HG03064 (cell line): Measurements from ENCODE around the gene IL13.
A peak's percentile ranks its signal among the peaks of the same experiment; 100 is the strongest.

Experiments
- ATAC-seq: cut with Tn5 transposase; IDR thresholded peaks from one replicate; pipeline ENCODE4 v1.9.1; 2021; ENCODE audit warnings: low read depth; ENCODE audit not compliant: unreplicated experiment

The IL13 gene

GRCh38 chr5:132655821-132656773 lies 1.9 kb upstream of the IL13 start:
- ATAC-seq = no peak

DNA sequence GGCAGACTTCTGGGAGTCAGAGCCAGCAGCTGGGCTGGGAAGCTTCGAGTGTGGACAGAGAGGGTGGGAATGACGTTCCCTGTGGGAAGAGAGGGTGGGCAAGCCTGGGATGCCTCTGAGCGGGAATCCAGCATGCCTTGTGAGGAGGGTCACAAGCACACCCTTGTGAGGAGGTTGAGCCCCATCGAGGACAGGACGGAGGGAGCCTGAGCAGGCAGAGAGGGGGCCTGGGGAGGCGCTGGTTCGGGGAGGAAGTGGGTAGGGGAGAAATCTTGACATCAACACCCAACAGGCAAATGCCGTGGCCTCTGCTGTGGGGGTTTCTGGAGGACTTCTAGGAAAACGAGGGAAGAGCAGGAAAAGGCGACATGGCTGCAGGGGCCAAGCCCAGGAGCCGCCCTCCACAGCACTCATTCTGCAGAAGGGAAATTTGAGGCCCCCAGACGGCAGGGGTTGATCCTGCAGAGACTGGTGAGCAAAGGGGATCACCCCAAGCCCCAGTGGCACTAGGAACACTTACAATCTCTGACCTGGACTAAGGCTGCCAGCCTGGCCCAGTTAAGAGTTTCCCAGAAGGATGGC lies 1.1 kb upstream of the IL13 start:
- ATAC-seq = no peak

- no peak for ATAC-seq
Observed at GRCh38 chr5:132658381-132659302, 669 bp downstream of the IL13 start.

DNA sequence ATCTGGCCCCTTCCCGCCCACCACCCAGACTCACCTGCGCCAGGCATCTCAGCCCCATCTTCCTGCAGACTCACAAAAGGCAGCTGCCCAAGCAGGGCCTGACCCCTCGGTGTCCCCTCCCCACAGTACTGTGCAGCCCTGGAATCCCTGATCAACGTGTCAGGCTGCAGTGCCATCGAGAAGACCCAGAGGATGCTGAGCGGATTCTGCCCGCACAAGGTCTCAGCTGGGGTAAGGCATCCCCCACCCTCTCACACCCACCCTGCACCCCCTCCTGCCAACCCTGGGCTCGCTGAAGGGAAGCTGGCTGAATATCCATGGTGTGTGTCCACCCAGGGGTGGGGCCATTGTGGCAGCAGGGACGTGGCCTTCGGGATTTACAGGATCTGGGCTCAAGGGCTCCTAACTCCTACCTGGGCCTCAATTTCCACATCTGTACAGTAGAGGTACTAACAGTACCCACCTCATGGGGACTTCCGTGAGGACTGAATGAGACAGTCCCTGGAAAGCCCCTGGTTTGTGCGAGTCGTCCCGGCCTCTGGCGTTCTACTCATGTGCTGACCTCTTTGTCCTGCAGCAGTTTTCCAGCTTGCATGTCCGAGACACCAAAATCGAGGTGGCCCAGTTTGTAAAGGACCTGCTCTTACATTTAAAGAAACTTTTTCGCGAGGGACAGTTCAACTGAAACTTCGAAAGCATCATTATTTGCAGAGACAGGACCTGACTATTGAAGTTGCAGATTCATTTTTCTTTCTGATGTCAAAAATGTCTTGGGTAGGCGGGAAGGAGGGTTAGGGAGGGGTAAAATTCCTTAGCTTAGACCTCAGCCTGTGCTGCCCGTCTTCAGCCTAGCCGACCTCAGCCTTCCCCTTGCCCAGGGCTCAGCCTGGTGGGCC lies 1.9 kb downstream of the IL13 start:
- ATAC-seq = no peak

DNA sequence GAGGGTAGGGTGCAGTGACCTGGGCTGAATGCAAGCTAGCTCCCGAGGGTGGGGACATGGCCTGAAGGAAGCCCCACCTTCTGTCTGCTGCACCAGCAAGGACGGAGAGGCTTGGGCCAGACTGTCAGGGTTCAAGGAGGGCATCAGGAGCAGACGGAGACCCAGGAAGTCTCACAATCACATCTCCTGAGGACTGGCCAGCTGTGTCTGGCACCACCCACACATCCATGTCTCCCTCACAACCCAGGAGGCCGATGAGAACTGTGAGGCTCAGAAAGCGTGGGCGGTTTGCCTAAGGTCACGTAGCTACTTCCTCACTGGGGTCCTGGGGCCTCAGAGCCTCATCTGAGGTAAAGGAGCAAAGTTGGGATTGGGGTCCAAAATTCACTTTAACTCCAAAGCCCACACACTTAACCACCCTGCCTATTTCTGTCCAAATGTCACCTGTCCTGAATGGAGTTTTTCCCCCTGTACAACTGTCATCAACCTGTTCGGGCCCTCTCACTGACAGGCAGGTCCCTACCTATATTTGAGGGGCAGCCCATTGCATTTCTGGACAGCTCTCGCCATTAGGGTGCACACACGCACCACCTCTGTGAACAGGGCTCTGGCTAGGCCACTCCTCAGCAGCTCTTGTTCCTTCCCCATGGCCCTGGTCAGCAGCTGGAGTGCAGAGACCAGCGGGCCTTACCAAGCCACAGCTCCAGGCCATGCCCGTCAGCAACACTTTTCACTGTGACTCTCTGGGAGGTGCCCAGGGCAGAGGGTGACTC lies 3.4 kb downstream of the IL13 start:
- ATAC-seq = no peak

DNA sequence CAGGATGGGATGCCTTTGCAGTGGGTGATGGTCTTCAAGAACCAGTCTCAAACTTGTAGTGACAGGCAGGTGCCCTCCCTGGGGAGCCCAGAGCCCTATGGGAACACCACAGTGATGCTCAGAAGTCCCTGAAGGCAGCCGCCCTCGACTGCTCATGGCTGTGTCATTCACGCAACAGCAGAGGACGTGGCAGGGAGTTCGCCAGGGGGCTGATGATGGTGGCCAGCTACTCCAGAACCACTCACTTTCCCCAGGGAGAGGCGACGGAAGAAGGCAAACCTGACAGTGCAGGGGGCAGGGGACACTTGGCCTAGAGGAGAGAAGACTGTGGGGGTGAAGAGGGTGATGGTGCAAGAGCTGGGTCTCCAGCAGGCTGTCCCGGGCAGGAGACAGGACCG lies 4.0 kb downstream of the IL13 start:
- no peak for ATAC-seq

- ATAC-seq = peak; percentile 47
Observed at GRCh38 chr5:132662925-132663770, 5.2 kb downstream of the IL13 start.

DNA sequence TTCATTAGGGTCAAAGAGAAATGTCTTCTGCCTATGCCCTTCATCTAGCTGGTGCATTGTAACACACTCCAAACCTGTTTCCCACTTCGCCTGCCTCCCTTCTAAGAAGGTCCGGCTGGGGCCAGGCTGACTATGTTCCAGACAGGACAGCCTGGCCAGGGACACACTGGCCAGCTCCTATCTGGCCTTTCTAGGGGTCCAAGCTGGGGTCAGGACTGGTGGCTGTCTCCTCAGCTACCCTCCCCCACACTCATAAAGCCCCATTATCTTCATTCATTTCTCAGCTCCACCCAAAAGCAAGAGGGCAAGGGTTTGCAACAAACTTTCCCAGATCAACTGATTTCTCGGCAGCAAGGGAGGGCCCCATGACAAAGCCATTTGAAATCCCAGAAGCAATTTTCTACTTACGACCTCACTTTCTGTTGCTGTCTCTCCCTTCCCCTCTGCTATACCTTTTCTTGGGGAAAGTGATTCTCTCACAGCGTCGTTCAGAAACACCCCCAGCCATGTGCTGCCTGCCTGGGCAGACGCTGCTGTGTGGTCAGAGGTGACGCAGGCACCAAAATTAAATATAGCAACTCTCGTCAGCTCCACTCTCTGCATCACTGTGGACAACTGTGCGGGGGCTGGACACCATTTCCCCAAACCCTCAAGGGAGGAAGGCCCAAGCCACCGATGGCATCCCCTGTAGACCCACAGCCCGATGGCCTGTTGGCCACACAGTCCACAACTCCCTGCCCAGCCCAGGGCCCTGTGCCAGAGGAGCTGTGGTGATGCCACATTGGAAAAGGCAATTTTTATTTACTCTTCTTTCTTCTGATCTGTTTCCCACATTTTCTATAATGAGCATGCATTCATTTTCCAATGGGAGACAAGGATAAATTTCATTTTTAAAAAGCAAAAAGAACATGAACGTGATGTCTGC lies 6.1 kb downstream of the IL13 start:
- peak; percentile 38 for ATAC-seq

DNA sequence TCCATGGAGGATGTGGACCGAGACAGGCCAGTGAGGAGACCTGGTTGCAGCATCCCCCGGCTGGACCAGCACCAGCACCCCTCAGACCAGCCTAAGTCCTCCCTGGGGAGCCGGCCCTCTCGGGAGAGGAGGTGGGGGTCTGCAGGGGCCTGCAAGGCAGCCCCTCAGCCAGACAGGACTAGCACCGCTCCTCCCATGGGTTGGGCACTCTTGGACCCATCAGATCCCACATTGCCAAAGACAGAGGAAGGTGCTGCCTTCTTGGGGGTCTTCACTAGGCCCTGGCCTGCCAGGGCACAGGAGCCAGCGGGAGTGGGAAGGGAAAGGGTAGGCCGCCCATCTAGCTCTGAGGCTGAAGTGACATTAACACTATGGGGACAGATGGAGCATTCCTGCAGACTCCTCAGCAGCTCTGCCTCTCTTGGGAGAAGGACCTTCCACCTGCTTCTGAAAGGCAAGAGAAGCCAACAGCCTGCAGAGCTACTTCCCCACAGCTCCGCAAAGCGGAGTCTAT lies 6.8 kb downstream of the IL13 start:
- ATAC-seq = no peak

DNA sequence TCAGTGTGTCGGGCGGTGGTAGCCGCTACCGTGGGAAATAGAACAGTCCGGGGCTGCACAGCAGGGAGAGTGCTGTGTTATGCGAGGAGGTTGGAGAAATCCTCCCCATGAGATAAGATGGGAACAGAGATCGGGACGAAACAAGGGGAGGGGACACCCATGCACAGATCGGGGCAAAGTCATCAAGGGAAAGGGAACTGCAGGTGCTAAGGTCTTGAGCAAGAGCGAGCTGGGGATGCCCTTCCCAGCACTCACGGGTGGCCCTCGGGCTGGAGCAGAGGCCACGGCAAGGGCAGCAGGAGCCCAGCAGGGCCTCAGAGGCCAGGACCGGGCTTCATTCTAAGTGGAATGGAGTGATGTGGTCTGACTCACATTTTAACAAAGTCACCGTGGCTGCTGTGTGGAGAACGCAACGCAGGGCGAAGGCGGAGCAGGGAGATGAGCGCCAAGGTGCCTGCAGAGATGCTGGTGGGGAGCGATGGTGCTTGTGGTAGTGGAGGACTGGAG lies 7.7 kb downstream of the IL13 start:
- no peak for ATAC-seq

GRCh38 chr5:132666310-132667123 lies 8.5 kb downstream of the IL13 start:
- no peak for ATAC-seq

DNA sequence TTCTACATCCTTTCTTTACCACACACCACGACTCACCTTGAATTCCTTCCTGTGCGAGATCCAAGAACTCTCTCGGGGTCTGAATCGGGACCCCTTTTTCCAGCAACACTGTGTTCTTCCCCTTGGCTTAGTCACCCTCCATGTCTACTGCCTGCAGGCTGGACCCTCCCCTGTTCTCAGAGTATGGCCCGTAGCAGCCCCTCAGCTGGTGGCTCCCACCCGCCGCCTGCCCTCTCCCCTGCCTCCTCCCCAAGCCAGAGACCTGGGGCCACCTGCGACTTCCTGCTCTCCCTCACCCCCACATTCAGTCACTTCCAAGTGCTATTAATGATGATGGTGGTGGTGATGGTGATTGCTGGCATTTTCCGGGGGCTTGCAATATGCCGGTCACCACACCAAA lies 9.3 kb downstream of the IL13 start:
- no peak for ATAC-seq

DNA sequence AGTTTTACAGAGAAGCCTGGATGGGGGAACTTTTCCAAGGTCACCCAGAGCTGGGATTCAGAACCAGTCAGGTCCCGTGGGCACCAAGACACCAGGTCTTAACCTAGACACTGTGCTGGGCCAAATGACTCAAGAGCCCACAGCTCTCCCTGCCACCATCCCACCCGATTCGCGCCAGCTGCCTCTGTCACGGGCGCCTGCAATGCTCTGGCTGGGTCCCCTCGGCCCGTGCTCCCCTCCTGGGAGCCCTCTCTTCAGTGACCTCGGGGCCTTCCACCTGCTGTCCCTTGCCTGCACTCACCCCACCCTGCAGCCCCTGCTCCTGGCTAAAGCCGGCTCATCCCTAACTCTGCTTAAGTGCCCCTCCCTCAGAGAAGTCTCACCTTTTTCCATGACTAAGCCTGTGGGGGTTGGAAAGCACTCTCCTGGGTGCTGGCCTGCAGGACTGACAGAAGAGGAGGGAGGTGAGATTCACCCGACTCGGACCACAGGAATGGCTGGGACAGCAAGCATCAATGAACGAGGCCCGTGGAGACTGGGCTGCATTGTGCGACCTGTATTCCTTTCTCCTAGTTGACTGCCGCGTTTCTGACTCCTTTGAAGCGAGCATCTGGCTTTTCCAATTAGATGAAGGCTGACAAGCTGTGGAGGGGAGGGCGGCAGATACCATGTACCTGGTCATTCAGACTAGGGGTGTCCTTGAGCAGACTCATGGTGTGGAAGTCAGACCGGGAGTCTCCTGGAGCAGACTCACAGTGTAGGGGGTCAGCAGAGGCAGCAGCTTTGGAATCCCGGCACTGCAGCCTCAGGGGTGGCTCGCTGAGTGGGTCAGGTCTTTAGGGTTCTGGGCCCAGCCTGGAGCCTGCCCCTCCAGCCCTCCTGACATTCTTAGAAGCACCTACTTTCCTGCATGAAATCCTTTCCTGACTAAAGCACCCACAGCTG lies 10.1 kb downstream of the IL13 start:
- ATAC-seq = no peak

- ATAC-seq = no peak
Observed at GRCh38 chr5:132668706-132669454, 10.9 kb downstream of the IL13 start.
